Activated T-cell treated with anti-CD3 and anti-CD28 coated beads for 4 hours (primary cell): ENCODE results near the gene CXCL12.

Experiments
- DNase-seq: peaks from one replicate; pipeline ENCODE4 v3.0.0-alpha.2; 2020

The CXCL12 gene

GRCh38 chr10:44385026-44385695 lies at the start of gene CXCL12:
Gene CXCL12 (minus strand): TSS chr10:44385097. CDS start chr10:44385005, 92 bp downstream.
- no peak for DNase-seq

- no peak for DNase-seq
Measured at GRCh38 chr10:44427479-44427878, 42.6 kb upstream of the CXCL12 start.

DNA sequence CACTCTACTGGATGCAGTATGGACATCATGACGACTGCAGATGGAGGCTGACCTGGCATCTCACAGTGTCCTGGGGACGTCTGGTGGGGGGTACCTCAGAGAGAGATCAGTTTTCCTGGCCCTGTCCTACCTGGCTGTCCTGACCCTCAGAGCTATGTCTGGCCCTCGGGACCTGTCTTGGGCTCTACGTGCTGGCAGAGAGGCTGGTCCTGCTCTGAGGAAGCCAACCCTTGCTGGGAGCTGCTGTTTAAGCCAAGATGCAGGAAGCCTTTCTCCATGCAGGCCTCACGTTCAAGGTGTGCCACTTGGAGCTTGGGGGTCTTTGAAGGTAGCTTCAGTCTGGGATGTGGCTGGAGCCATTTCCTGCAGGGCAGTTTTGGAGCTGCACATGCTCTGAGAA lies 42.1 kb upstream of the CXCL12 start:
- no peak for DNase-seq

DNA sequence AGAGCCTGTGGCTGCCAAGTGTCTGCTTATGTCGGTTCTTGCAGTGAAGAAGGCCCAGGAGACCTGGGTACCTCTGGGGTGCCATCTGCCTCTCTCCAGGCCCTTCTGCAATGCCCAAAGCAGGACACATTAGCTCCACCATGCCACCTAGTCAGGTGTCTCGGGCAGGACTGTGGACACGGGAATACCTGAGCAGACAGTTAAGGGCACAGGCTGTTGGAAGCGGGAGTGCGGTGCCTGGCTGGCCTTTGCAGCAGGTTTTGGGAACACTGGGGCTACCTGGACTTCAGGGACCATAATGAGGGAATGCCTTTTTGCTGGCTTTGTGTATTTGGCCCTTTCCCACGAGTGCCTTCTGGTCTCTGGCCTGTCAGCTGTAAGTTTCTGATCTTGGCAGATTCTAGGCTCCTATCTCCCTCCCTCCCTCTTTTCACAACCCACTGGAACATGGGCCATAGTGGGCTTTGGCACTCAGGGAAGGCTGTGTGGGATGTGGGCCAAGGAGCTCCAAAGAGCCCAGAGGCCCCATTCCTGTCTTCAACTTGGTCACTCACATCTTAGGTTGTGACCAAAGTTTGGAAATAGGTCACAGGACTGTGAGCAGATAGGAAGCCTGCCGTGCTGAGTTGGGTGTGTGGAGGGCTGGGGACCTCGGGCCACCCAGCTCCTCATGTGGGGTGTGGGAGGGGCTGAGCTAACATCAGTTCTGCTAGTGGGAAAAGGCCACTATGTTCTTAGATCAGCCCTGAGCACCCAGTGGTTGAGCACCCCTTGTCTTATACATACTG lies 41.5 kb upstream of the CXCL12 start:
- DNase-seq, result no peak

GRCh38 chr10:44425466-44425865 lies 40.6 kb upstream of the CXCL12 start:
- no peak for DNase-seq

GRCh38 chr10:44424957-44425356 lies 40.1 kb upstream of the CXCL12 start:
- no peak for DNase-seq

DNA sequence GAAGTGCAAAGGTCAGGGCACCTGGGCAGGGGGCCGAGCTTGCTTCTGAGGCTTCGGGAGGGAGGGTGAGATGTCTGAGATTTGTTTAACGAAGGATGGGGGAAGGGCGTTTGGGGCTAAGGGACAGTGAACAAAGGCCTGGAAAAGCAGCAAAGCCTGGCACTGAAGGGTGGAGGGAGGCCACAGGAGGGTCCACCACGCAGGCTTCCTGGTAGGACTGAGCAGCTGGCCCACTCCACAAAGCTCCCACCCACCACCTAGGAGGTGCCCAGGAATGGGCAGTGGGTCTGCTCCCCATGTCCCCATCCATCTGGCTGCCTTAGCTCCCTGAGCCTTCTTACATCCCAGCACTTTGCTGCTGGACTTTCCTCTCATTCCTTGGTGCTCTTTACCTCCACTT lies 39.4 kb upstream of the CXCL12 start:
- no peak for DNase-seq

DNA sequence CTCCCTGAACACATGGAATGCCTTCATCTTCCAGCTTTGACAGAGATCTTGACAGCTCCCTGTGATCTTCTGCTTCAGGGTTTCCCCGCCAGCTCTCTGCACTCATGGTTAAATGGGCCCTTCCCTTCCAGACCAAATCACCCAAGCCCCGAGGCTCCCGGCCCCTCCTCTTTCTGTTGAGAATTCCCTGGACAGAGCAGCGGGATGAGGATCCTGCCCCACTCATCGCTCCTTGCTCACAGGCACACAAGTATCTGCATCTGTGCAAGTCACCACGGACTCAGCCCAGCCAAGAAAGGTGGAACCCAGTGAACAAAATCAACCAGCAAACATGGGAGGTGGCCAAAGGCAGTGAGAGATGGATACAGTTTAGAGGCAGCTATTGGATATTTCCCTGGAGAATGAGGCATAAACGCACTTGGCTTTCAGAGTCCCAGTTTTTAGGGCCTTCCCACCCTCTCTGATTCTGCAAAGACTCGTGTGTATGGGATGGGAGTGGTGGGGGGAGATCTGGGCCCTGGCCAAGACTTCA lies 37.7 kb upstream of the CXCL12 start:
- DNase-seq, result no peak

- DNase-seq, result no peak
Measured at GRCh38 chr10:44422153-44422552, 37.3 kb upstream of the CXCL12 start.

DNA sequence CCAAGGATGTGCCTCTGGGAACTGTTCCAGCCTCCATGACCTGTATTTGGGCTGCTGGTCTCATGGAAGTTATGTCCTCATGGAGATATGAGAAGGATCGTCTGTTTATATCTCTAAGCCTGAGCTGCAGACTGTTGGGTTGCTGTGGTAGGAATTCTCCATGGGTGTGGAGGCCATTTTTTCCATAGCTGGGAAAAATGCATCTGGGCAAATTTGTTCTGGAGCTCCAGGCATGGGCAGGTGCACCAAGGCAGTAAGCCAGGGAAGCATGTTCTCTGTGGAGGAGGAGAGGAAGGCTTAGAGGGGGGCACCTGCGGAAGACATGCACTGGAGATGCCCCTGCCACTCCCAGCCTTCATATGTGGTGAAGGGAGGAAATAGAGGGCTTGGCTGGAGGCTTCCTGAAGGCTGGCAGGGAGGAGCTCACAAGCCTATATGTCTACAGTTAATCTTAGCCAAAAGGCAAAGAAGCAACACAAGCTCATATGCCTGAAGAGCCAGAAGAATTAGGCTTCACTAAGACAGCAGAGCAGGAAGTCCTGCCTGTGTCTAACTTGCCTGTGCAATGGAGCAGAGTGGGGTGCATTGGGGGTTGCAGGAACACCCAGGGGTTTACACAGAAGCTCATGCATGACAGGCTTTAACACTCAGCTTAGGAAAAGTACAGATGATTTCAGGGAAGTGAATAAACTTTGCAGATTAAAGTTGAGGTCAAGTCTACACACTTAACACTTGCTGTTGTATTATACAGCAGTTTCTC lies 35.1 kb upstream of the CXCL12 start:
- DNase-seq, result no peak

DNA sequence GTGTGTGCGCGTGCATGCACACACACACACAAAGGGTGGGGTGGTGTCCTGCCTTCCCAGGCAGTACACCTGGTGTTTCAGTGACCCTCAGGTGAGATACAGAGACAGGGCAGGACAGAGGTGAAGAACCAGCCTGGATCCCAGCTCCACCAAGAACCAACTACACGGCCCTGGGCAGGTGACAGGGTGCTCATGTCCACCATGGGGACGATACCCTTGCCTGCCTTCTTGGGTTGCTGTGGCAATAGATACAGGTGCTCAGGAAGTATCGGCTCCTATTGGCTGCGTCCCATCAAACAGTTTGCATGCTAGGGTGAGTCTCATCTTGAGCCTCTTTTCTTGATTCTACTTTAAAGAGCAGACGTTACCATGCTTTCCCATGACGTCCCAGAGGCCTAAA lies 33.7 kb upstream of the CXCL12 start:
- no peak for DNase-seq

DNA sequence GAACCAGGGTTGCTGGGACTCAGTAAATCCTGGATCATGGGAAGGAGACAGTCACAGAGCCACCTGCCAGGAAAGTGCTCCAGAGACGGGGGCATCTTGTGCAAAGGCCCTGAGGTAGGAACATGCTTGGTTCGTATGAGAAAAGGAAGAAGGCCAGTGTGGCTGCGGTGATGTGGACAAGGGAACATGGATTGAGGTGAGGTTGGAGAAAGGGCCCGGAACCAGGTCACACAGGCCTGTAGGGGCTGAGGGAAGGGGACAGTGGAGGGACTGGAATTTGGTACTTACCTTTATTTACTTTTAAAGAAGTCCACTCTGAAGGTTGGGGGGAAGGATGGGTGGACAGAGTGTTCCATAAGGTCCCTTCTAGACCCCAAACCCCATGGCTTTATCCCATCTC lies 32.9 kb upstream of the CXCL12 start:
- no peak for DNase-seq

- DNase-seq, result no peak
Measured at GRCh38 chr10:44416936-44417335, 32.0 kb upstream of the CXCL12 start.

DNA sequence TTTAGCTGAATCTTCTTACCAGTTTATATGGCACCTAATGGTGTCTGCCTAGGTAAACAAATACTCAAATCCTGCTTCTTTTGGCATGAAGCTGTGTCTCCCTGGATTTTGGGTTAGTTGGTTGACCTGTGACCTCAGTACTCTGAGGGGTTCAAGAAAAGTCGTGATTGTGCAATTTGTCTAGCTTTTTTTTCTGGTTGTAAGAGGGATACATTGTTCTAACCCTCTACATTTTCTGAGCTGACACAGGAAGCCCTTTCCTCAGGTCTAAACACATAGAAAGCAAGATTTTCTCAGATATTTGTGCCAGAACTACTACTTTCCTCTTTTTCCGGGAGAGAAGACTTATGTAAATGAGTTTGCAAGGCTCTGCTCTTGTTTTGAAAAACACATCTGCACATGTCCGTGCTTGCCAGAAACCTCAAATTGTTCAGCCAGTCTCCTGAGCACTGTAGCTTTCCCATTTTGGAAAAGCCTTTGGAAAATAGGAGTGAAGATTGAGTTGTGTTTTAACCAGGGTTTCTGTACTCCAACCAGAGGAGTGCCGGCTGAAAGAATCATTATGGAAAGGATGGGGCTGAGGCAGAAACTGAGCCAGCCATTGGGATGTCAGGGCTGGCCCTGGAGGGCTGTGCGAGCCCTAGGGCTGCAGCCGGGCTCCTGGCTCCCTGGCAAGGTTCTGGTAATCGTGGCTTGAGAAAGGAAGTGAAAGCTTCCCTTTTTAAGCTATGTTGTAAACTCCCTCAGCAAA lies 31.3 kb upstream of the CXCL12 start:
- no peak for DNase-seq

DNA sequence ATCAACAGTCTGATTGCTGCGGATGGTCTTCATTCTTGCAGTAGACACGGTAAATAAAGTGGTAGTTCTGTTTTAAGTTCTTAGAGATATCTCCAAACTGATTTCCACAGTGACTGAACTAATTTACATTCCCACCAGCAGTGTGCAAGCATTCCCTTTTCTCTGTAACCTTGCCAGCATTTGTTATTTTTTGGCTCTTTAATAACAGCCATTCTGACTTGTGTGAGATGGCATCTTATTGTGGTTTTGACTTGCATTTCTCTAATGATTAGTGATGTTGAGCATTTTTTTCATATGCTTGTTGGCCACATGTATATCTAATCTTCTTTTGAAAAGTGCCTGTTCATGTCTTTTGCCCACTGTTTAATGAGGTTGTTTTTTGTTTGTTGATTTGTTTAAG lies 30.2 kb upstream of the CXCL12 start:
- DNase-seq, result no peak

- no peak for DNase-seq
Measured at GRCh38 chr10:44413416-44413815, 28.5 kb upstream of the CXCL12 start.

DNA sequence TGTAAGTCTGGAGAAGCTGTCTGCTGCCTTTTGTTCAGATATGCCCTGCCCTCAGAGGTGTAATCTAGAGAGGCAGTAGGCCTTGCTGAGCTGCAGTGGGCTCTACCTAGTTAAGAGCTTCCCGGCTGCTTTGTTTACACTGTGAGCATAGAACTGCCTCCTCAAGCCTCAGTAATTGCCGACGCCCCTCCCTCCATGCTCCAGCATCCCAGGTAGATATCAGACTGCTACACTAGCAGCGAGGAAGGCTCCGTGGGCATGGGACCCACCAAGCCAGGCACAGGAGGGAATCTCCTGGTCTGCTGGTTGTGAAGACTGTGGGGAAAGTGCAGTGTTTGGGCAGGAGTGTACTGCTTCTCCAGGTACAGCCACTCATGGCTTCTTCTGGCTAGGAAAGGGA lies 26.4 kb upstream of the CXCL12 start:
- DNase-seq, result no peak

DNA sequence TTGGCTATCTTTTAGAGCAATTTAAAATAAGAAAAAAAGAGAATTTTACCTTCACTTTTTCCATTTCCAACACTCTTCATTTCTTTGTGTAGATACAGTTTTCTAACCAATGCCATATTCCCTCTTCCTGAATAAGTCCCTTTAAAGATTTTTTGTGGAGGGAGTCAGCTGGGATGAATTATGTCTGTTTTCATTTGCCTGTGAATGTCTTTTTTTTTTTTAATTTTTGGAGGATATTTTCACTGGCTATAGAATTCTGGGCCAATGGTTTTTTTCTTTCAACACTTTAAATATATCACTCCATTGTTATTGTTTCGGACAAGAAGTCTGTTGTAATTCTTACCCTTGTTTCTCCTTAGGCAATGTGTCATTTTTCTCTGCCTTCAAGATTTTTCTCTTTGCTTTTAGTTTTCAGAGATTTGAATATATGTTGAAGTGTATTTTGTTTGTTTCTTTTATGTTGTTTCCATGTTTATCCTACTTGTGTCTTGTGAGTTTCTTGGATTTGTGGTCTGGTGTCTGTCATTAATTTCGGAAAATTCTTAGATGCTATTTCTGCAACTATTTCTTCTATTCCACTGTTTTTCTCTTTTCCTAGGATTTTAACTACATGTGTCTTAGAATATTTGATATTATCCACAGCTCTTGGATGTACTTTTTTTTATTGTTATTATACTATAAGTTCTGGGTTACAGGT lies 20.0 kb upstream of the CXCL12 start:
- DNase-seq, result no peak

GRCh38 chr10:44402465-44403195 lies 17.7 kb upstream of the CXCL12 start:
- no peak for DNase-seq

GRCh38 chr10:44400541-44400940 lies 15.6 kb upstream of the CXCL12 start:
- DNase-seq, result no peak

DNA sequence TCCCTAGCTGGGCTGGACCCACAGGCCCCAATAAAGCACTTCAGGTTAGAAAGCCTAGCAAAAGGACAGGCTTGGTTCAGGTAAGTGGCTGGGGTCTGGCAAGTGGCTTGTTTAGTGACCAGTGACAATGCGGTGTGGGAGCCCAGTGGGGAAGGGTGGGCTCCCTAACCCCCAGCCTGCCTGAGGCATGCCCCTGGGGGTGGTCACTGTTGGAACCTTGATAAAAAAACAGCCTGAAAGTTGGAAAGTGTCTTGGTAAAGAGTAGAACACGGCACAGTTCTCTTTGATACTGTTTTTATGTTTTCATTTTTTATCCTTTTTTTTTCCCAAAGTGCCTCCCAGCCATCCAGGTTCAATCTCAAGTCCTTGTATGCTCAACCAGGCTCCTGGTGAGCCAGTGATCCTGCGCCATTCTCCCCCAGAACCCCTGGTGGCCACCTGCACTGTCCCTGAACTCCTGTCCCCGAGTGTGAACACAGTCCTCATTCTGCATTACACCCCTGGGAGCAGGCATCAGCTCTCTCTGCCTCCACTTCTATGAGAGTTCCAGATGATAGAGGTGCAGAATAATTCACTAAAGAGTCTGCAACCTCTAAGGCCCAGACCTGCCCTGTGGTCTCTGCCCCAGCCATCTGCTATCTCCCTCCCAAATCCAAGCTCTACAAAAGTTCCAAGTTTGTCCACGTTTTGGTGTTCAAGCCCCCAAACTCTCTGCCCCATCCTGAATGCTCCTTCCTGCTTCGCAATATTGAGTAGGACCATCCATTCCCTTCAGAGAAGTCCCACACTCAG lies 15.0 kb upstream of the CXCL12 start:
- no peak for DNase-seq
